Stimulated activated CD8-positive, alpha-beta memory T cell treated with anti-CD3 and anti-CD28 coated beads, Interleukin-12 subunit alpha, Interleukin-12 subunit beta, amount 100 ng/mL, for 24 hours (primary cell): ENCODE data around the gene SLC7A5.
A peak's percentile ranks its signal among the peaks of the same experiment; 100 is the strongest.
"Not testable (repeated sequence)": the region's sequence is repeated elsewhere in the genome, so short reads cannot be mapped to it uniquely, and the experiment has no call there.

Source experiments
- DNase-seq: peaks from one replicate; pipeline ENCODE4 v3.0.0-alpha.2; 2020; ENCODE audit errors: extremely low read depth

Gene SLC7A5

GRCh38 chr16:87888346-87888745 lies 19.0 kb upstream of the SLC7A5 start:
- not testable (repeated sequence) for DNase-seq

GRCh38 chr16:87887931-87888330 lies 18.6 kb upstream of the SLC7A5 start:
- not testable (repeated sequence) for DNase-seq

GRCh38 chr16:87885371-87885967 lies 16.2 kb upstream of the SLC7A5 start:
- DNase-seq, result not testable (repeated sequence)

GRCh38 chr16:87882436-87883019 lies 13.2 kb upstream of the SLC7A5 start:
- no peak for DNase-seq

GRCh38 chr16:87881324-87882200 lies 12.3 kb upstream of the SLC7A5 start:
- no peak for DNase-seq

GRCh38 chr16:87880117-87880696 lies 10.9 kb upstream of the SLC7A5 start:
- no peak for DNase-seq

- not testable (repeated sequence) for DNase-seq
Measured at GRCh38 chr16:87879411-87880013, 10.2 kb upstream of the SLC7A5 start.

- DNase-seq, result no peak
Measured at GRCh38 chr16:87878704-87879103, 9.4 kb upstream of the SLC7A5 start.

- DNase-seq, result no peak
Measured at GRCh38 chr16:87877942-87878507, 8.7 kb upstream of the SLC7A5 start.

- peak; percentile 62 for DNase-seq
Measured at GRCh38 chr16:87874639-87875427, 5.5 kb upstream of the SLC7A5 start.

- DNase-seq, result not testable (repeated sequence)
Measured at GRCh38 chr16:87870418-87871291, 1.3 kb upstream of the SLC7A5 start.

- DNase-seq, result not testable (repeated sequence)
Measured at GRCh38 chr16:87869879-87870417, 641 bp upstream of the SLC7A5 start.

GRCh38 chr16:87868254-87869029 lies 865 bp downstream of the SLC7A5 start:
- DNase-seq, result not testable (repeated sequence)

- not testable (repeated sequence) for DNase-seq
Measured at GRCh38 chr16:87865902-87866555, 3.3 kb downstream of the SLC7A5 start.

GRCh38 chr16:87864331-87864989 lies 4.8 kb downstream of the SLC7A5 start:
- no peak for DNase-seq

- DNase-seq, result not testable (repeated sequence)
Measured at GRCh38 chr16:87863327-87863635, 6.0 kb downstream of the SLC7A5 start.

GRCh38 chr16:87862597-87863326 lies 6.5 kb downstream of the SLC7A5 start:
- DNase-seq, result not testable (repeated sequence)
